ENCODE measurements around the gene ARHGEF19. TPM values are rescaled to one million over a fixed set of nuclear protein-coding genes. Genes with fewer than 3 reads are reported as not detected.

Gene ARHGEF19
- total and polyA plus RNA-seq, 9 of the 15 experiments (the other 6 are each of a cell fraction or from before 2014, with no cell fraction given): 0.73 to 21.0 (median 5.2) TPM

- TF ChIP-seq SP1 (CRISPR knock-in tag; IDR thresholded peaks at IDR 0.05) (peak; percentile 86), NR2C1 (IDR thresholded peaks at IDR 0.05) (no peak), NR2C1 (tag; IDR thresholded peaks at IDR 0.05) (no peak), HMG20B (CRISPR knock-in tag; IDR thresholded peaks at IDR 0.05) (no peak), PHB2 (IDR thresholded peaks at IDR 0.05; ENCODE audit: low read depth) (no peak), ZNF77 (CRISPR knock-in tag; IDR thresholded peaks at IDR 0.05) (no peak), FOXP4 (CRISPR knock-in tag; IDR thresholded peaks at IDR 0.05; ENCODE audit: borderline replicate concordance) (peak; percentile 83; the same call in 1 of the 2 replicates), HBP1 (CRISPR knock-in tag; IDR thresholded peaks at IDR 0.05) (peak; percentile 71; the same call in 1 of the 2 replicates), KAT2B (IDR thresholded peaks at IDR 0.05; ENCODE audit: low read depth, low read length) (no peak), BRF1 (IDR thresholded peaks at IDR 0.05; ENCODE audit: borderline replicate concordance, extremely low read depth, insufficient read length) (no peak), ZNF589 (CRISPR knock-in tag; IDR thresholded peaks at IDR 0.05; ENCODE audit: low read depth) (no peak), FIP1L1 (IDR thresholded peaks at IDR 0.05; ENCODE audit: low read depth, low read length, poor library complexity, severe bottlenecking) (peak; percentile 91), TCF15 (CRISPR knock-in tag; IDR thresholded peaks at IDR 0.05) (no peak), SIRT6 (IDR thresholded peaks at IDR 0.05; ENCODE audit: low read depth, low read length) (no peak), TAF1 (IDR thresholded peaks at IDR 0.05; ENCODE audit: control insufficient read depth, extremely low read depth, insufficient read depth, low read length, severe bottlenecking) (peak; percentile 73), NCOR1 (IDR thresholded peaks at IDR 0.05) (no peak), ZBTB8A (IDR thresholded peaks at IDR 0.05; ENCODE audit: partially characterized antibody) (no peak), PCBP1 (IDR thresholded peaks at IDR 0.05; ENCODE audit: low read depth, low read length, poor library complexity, severe bottlenecking) (no peak)
- TF ChIP-seq, protein P1, sequence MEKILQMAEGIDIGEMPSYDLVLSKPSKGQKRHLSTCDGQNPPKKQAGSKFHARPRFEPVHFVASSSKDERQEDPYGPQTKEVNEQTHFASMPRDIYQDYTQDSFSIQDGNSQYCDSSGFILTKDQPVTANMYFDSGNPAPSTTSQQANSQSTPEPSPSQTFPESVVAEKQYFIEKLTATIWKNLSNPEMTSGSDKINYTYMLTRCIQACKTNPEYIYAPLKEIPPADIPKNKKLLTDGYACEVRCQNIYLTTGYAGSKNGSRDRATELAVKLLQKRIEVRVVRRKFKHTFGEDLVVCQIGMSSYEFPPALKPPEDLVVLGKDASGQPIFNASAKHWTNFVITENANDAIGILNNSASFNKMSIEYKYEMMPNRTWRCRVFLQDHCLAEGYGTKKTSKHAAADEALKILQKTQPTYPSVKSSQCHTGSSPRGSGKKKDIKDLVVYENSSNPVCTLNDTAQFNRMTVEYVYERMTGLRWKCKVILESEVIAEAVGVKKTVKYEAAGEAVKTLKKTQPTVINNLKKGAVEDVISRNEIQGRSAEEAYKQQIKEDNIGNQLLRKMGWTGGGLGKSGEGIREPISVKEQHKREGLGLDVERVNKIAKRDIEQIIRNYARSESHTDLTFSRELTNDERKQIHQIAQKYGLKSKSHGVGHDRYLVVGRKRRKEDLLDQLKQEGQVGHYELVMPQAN (IDR thresholded peaks at IDR 0.05; ENCODE audit: borderline replicate concordance): peak; percentile 33; the same call in 1 of the 2 replicates
These were observed 5.7 kb downstream of the ARHGEF19 start (continued) for GRCh38 chr1:16206547-16207317.

All from K562 (cell line).